Glutamatergic neuron (in vitro differentiated cells): ENCODE data around the gene KCNJ14. TPM values are rescaled to one million over a fixed set of nuclear protein-coding genes. Genes with fewer than 3 reads are reported as not detected.

ENCODE experiments used
- DNase-seq: peaks from one replicate; pipeline ENCODE4 v3.0.0; 2022
- H3K27ac Mint-ChIP-seq: one replicate; pipeline ENCODE4 v1.8.0; 2020; ENCODE audit warnings: mild to moderate bottlenecking, mixed read lengths, inconsistent platforms; ENCODE audit not compliant: unreplicated experiment
- H3K27me3 Mint-ChIP-seq: one replicate; pipeline ENCODE4 v1.8.0; 2020; ENCODE audit warnings: mild to moderate bottlenecking, moderate library complexity, mixed read lengths, inconsistent platforms; ENCODE audit not compliant: unreplicated experiment
- H3K36me3 Mint-ChIP-seq: one replicate; pipeline ENCODE4 v1.8.0; 2020; ENCODE audit warnings: mild to moderate bottlenecking, mixed read lengths, inconsistent platforms; ENCODE audit not compliant: unreplicated experiment
- H3K4me1 Mint-ChIP-seq: one replicate; pipeline ENCODE4 v1.8.0; 2020; ENCODE audit warnings: mild to moderate bottlenecking, low read depth, mixed read lengths, inconsistent platforms; ENCODE audit not compliant: unreplicated experiment
- H3K4me3 Mint-ChIP-seq: one replicate; pipeline ENCODE4 v1.8.0; 2020; ENCODE audit warnings: mild to moderate bottlenecking, mixed read lengths, inconsistent platforms; ENCODE audit not compliant: unreplicated experiment
- H3K9me3 Mint-ChIP-seq: one replicate; pipeline ENCODE4 v1.8.0; 2020; ENCODE audit warnings: mild to moderate bottlenecking, moderate library complexity, mixed read lengths, inconsistent platforms; ENCODE audit not compliant: unreplicated experiment
- long read RNA-seq: library from polyadenylated mRNA; unstranded; transcript quantifications from one replicate; pipeline ENCODE4 v2.0.0, GENCODE V29; 2020; ENCODE audit not compliant: unreplicated experiment
- total RNA-seq: library from RNA; stranded (reverse); fragmentation: NEBNext Ultra II Directional; extraction: Animal tissue kit (Norgen Biotek cat#: 25700); gene quantifications from one replicate; pipeline ENCODE4 v1.2.1, GENCODE V29; 2021; ENCODE audit not compliant: unreplicated experiment
- TF ChIP-seq, protein P1 (sequence below): fragments of 200-600 bp; sonication (generic); IDR thresholded peaks from one replicate; pipeline ENCODE4 v1.5.0; 2021; ENCODE audit not compliant: partially characterized antibody, unreplicated experiment

KCNJ14 gene
- 1.0 TPM for total RNA-seq
- long read RNA-seq: 0 reads

GRCh38 chr19:48455171-48455907 lies at the start of gene KCNJ14:
TSS of gene KCNJ14 (plus strand) at chr19:48455574. CDS start at chr19:48461725, 6,151 bp downstream.
- H3K27ac Mint-ChIP-seq: no peak within 1 kb of the TSS
- TF ChIP-seq, protein P1, sequence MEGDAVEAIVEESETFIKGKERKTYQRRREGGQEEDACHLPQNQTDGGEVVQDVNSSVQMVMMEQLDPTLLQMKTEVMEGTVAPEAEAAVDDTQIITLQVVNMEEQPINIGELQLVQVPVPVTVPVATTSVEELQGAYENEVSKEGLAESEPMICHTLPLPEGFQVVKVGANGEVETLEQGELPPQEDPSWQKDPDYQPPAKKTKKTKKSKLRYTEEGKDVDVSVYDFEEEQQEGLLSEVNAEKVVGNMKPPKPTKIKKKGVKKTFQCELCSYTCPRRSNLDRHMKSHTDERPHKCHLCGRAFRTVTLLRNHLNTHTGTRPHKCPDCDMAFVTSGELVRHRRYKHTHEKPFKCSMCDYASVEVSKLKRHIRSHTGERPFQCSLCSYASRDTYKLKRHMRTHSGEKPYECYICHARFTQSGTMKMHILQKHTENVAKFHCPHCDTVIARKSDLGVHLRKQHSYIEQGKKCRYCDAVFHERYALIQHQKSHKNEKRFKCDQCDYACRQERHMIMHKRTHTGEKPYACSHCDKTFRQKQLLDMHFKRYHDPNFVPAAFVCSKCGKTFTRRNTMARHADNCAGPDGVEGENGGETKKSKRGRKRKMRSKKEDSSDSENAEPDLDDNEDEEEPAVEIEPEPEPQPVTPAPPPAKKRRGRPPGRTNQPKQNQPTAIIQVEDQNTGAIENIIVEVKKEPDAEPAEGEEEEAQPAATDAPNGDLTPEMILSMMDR: no peak
- no peaks in the 10 kb centered on the region for H3K27me3 Mint-ChIP-seq
- no peak for DNase-seq
- H3K9me3 Mint-ChIP-seq: no peaks in the 10 kb centered on the region
- no peaks in the 10 kb centered on the region for H3K4me1 Mint-ChIP-seq
- no peaks in the 10 kb centered on the region for H3K36me3 Mint-ChIP-seq
- no peak within 1 kb of the TSS for H3K4me3 Mint-ChIP-seq

- peaks cover 6% of the 10 kb centered on the region for H3K36me3 Mint-ChIP-seq
- H3K4me3 Mint-ChIP-seq: no peak overlapping the region
- peaks cover 18% of the 10 kb centered on the region for H3K4me1 Mint-ChIP-seq
- peaks cover 3% of the 10 kb centered on the region for H3K27me3 Mint-ChIP-seq
- H3K27ac Mint-ChIP-seq: no peak overlapping the region
- TF ChIP-seq, protein P1: no peak
- no peak for DNase-seq
- peaks cover 3% of the 10 kb centered on the region for H3K9me3 Mint-ChIP-seq
Observed at GRCh38 chr19:48405850-48406249, 49.5 kb upstream of the KCNJ14 start.

DNA sequence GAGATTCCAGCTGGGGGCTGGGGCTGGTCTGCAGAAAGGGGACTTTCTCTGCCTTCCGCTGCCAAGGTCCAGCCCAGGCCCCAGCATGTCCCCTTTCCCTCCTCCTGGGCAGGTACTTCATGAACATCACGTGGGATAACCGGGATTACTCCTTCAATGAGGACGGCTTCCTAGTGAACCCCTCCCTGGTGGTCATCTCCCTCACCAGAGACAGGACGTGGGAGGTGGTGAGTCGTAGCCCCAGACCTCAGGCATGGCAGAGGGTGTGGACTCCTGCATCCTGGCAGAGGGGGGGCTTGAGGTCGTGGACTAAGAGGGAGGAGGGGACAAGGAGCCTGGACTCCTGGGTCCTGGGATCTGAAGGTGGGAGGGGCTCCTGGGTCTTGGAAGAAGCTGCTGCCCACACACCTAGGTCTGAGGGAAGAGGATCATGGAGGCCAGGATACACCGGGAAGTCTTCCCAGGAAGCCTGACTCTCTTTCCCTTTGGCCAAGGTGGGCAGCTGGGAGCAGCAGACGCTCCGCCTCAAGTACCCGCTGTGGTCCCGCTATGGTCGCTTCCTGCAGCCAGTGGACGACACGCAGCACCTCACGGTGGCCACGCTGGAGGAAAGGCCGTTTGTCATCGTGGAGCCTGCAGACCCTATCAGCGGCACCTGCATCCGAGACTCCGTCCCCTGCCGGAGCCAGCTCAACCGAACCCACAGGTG lies 41.3 kb upstream of the KCNJ14 start:
- DNase-seq: no peak
- TF ChIP-seq, protein P1: no peak
- Mint-ChIP-seq H3K27ac (no peak overlapping the region), H3K9me3 (no peaks in the 10 kb centered on the region), H3K4me3 (no peak overlapping the region), H3K4me1 (peaks cover 11% of the 10 kb centered on the region), H3K36me3 (no peaks in the 10 kb centered on the region), H3K27me3 (peaks cover 8% of the 10 kb centered on the region)

- Mint-ChIP-seq H3K4me1 (peaks cover 12% of the 10 kb centered on the region), H3K9me3 (no peaks in the 10 kb centered on the region)
Observed at GRCh38 chr19:48415395-48415794, 40.0 kb upstream of the KCNJ14 start.

More at GRCh38 chr19:48415395-48415794, 40.0 kb upstream of the KCNJ14 start:
- Mint-ChIP-seq H3K27ac (no peak overlapping the region), H3K27me3 (peaks cover 8% of the 10 kb centered on the region), H3K36me3 (no peaks in the 10 kb centered on the region), H3K4me3 (no peak overlapping the region)
- peak; percentile 71 for DNase-seq
- TF ChIP-seq, protein P1: no peak
